ENCODE results near the gene SUSD5.

GRCh38 chr3:33217866-33218445 lies 654 bp downstream of the SUSD5 start:
- TF ChIP-seq CTCF (IDR thresholded peaks at IDR 0.05) (no peak), EZH2phosphoT487 (IDR thresholded peaks at IDR 0.05) (peak; percentile 81), EZH2 (IDR thresholded peaks at IDR 0.05) (peak; percentile 84)

All from neural progenitor cell (in vitro differentiated cells).